NT2/D1 (cell line): ENCODE data around the gene TNFAIP6.

Source experiments
- YY1 ChIP-seq: IDR thresholded peaks from 2 replicates; pipeline ENCODE4 v1.6.1; 2011; ENCODE audit not compliant: insufficient read length, insufficient read depth
- ZNF274 ChIP-seq: IDR thresholded peaks from 2 replicates; pipeline ENCODE4 v1.6.1; 2011; ENCODE audit warnings: mild to moderate bottlenecking, low read depth, low read length

DNA sequence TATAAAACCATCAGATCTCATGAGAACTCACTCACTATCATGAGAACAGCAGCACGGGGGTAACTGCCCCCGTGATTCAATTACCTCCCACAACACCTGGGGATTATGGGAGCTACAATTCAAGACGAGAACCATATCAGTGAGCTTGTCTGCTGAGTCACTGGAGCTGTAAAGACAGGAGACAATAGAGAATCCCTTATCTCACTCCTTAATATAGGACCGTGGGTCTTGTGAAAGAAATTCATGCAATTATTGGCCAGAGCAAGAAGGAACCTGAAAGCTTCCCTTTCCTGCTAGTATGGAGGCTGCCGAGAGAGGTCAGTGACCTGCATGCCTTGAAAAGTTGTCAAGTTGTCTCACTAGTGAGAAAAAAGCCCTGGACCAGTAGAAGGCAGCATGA is 9.5 kb upstream of the TNFAIP6 start:
- TF ChIP-seq ZNF274 (no peak), YY1 (no peak)
